ENCODE measurements around the gene GTF3C1.
"Not testable (repeated sequence)": the region's sequence is repeated elsewhere in the genome, so short reads cannot be mapped to it uniquely, and the experiment has no call there.

Gene GTF3C1

DNA sequence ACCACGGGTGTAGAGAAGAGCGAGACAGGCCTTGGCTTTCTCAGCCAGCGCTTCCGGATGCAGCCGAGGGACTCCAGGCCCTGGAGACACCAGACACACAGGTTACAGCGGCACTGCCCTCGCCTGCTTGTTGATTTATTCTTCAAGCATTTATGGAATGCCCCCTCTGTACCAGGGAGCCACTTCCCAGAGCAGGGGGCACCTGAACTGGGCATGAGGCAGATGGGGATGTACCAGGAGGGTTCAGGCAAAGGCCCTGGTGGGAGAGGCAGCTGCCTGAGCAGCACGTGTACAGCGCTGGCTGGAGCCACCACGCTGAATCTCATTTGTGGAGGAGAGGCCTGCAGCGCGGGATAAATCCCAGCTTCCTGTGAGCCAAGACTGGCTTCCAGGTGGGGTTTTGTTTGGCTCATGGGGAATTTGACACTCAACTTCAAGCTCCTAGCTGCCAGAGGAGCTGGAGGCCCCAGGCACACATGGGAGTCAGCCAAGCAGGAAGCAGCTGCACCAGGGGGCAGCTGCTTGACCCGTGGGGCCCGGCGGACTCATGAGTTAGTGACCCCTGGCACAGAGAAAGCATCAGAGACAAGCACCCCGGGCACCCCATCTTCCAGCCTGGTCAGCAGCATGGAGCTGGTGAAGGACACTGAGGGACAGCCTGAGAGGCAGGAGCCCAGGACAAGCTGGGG lies 88.1 kb downstream of the GTF3C1 start:
- peaks cover 70% of the 10 kb centered on the region for H3K36me3 ChIP-seq (ENCODE audit: control insufficient read depth, insufficient read depth, low read length, severe bottlenecking)
- no peaks in the 10 kb centered on the region for H3K27me3 ChIP-seq (replicated peaks; ENCODE audit: control insufficient read depth, insufficient read depth, low read length)
- H3K9me3 ChIP-seq (ENCODE audit: control insufficient read depth, low read length): no peaks in the 10 kb centered on the region
- H3K9ac ChIP-seq (ENCODE audit: low read length): no peak overlapping the region
- no peak overlapping the region for H3K4me3 ChIP-seq (ENCODE audit: low read length)
- peaks cover 13% of the 10 kb centered on the region for H3K4me1 ChIP-seq (ENCODE audit: control insufficient read depth, insufficient read depth, low read length)
- no peak for DNase-seq (ENCODE audit: low read depth)

DNA sequence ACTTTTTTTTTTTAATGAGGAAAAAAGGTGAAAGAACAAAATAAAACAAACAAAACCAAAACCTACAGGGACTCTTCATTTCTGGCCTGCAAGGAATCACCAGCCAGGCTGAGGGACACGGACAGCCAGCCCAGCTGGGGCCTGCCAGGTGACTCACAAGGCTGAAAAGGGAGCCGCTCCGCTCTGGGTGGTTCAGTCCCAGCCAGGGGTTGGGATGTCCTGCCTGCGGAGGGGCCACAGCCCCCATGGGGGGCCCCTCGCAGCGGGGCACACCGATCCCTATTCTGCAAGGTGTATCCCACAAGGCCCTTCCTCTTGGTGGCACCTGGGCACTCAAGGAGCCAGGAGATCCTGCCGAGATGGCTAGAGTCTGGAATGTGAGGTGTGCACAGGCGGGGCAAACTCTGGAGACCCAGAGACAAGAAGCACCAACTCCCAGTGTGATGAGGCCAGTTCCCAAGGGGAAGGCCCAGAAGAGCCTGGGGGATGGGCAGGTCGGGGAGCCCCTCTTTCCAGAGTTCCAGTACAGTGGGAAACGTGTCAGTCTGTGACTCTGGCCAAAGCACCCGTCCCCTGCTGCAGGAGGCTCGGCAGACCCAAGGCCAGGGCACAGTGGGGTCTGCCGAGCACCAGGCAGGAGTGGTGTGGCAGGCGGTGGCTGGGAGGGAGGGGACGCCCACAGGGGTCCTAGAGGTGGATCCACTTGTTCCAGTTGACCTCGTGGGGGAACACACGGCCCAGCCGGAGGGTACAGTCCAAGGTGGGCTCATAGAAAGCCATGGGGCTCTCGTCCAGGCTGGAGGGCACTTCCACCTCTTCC lies 88.8 kb downstream of the GTF3C1 start:
- Histone ChIP-seq H3K4me3 (ENCODE audit: low read length) (no peak overlapping the region), H3K27me3 (replicated peaks; ENCODE audit: control insufficient read depth, insufficient read depth, low read length) (no peaks in the 10 kb centered on the region), H3K9me3 (ENCODE audit: control insufficient read depth, low read length) (no peaks in the 10 kb centered on the region), H3K9ac (ENCODE audit: low read length) (no peak overlapping the region), H3K36me3 (ENCODE audit: control insufficient read depth, insufficient read depth, low read length, severe bottlenecking) (peaks cover 63% of the 10 kb centered on the region), H3K4me1 (ENCODE audit: control insufficient read depth, insufficient read depth, low read length) (peaks cover 13% of the 10 kb centered on the region)
- no peak for DNase-seq (ENCODE audit: low read depth)

DNA sequence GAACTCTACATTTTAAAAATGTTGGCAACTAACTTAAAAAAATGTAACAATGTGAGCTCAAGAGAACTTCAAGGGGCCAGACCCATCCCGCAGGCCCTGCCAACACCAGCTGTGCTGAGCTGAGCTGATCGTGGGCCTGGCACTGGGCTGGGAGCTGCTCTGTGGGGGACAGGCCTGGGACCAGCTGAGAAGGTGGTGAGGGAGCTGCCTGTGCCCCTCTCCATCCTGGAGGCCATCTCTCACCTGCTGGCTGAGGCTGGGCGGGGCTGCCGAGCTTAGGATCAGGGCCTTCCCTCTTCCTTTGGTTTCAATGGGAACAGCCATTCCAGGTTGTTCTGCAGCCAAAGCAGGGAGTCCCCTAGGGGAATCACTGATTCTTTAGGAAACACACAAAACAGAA lies 89.5 kb downstream of the GTF3C1 start:
- no peak for DNase-seq (ENCODE audit: low read depth)
- peaks cover 56% of the 10 kb centered on the region for H3K36me3 ChIP-seq (ENCODE audit: control insufficient read depth, insufficient read depth, low read length, severe bottlenecking)

DNA sequence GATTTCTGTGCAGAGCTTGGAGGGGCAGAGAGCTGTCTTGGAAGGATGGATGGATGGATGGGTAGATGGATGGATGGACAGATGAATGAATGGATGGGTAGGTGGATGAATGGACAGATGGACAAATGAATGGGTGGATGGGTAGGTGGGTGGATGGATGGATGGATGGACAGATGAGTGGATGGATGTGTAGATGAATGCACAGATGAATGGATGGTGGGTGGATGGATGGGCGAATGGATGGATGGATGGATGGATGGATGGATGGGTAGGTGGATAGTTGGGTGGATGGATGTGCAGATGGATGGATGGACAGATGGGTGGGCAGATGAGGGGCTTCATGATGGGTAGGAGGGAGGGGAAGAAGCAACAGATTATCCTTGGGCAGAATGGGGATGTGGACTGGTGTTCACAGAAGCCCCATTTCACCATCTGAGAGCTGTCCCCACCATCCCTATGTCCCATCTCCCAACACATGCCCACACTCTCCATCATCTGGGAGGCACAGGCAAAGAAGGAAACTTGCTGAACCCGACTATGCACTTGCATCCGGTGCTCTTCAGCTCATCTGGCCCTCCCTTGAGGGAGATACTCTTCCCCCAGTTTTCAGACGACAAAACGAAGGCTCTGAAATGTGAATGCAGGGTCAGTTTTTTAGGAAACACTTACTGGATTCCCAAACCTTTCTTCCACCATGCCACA lies 90.6 kb downstream of the GTF3C1 start:
- H3K27me3 ChIP-seq (replicated peaks; ENCODE audit: control insufficient read depth, insufficient read depth, low read length): no peaks in the 10 kb centered on the region
- H3K4me3 ChIP-seq (ENCODE audit: low read length): no peak overlapping the region
- no peaks in the 10 kb centered on the region for H3K9me3 ChIP-seq (ENCODE audit: control insufficient read depth, low read length)
- H3K36me3 ChIP-seq (ENCODE audit: control insufficient read depth, insufficient read depth, low read length, severe bottlenecking): peaks cover 45% of the 10 kb centered on the region
- peaks cover 13% of the 10 kb centered on the region for H3K4me1 ChIP-seq (ENCODE audit: control insufficient read depth, insufficient read depth, low read length)
- H3K9ac ChIP-seq (ENCODE audit: low read length): no peak overlapping the region
- DNase-seq (ENCODE audit: low read depth): no peak

More for the DNA sequence above, 89.5 kb downstream of the GTF3C1 start:
- Histone ChIP-seq H3K4me1 (ENCODE audit: control insufficient read depth, insufficient read depth, low read length) (peaks cover 13% of the 10 kb centered on the region), H3K27me3 (replicated peaks; ENCODE audit: control insufficient read depth, insufficient read depth, low read length) (no peaks in the 10 kb centered on the region), H3K4me3 (ENCODE audit: low read length) (no peak overlapping the region), H3K9me3 (ENCODE audit: control insufficient read depth, low read length) (no peaks in the 10 kb centered on the region), H3K9ac (ENCODE audit: low read length) (no peak overlapping the region)

DNA sequence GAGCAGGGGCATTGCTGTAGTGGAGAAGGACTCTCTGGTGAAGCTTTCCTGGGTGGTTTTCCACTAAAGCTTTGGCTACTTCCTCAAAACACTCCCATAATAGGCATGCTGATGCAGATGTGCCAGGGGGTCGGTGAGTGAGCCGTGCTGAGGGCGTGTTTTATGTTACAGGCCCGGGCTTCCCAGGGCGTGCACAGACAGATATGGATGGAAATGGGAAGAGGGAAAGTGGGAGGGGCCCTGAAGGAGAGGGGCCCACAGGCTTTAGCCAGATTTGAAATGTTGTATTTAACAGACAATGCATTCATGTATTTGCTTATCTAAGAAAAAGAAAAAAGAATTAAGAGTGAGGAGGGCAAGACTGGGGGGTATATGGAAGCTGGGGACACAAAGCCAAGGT lies 91.5 kb downstream of the GTF3C1 start:
- Histone ChIP-seq H3K4me1 (ENCODE audit: control insufficient read depth, insufficient read depth, low read length) (peaks cover 13% of the 10 kb centered on the region), H3K9ac (ENCODE audit: low read length) (no peak overlapping the region), H3K9me3 (ENCODE audit: control insufficient read depth, low read length) (no peaks in the 10 kb centered on the region), H3K36me3 (ENCODE audit: control insufficient read depth, insufficient read depth, low read length, severe bottlenecking) (peaks cover 37% of the 10 kb centered on the region), H3K4me3 (ENCODE audit: low read length) (no peak overlapping the region), H3K27me3 (replicated peaks; ENCODE audit: control insufficient read depth, insufficient read depth, low read length) (no peaks in the 10 kb centered on the region)
- DNase-seq (ENCODE audit: low read depth): no peak

DNA sequence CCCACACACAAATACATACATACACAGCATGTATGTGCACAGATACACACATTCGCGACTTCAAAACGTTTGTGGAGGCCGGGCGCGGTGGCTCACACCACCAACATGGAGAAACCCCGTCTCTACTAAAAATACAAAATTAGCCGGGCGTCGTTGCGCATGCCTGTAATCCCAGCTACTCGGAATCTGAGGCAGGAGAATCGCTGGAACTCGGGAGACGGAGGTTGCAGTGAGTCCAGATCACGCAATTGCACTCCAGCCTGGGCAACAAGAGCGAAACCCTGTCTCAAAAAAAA lies 92.2 kb downstream of the GTF3C1 start:
- H3K9ac ChIP-seq (ENCODE audit: low read length); H3K4me3 ChIP-seq (ENCODE audit: low read length); DNase-seq (ENCODE audit: low read depth); H3K9me3 ChIP-seq (ENCODE audit: control insufficient read depth, low read length); H3K27me3 ChIP-seq (replicated peaks; ENCODE audit: control insufficient read depth, insufficient read depth, low read length): not testable (repeated sequence)
- Histone ChIP-seq H3K36me3 (ENCODE audit: control insufficient read depth, insufficient read depth, low read length, severe bottlenecking) (peaks cover 30% of the 10 kb centered on the region), H3K4me1 (ENCODE audit: control insufficient read depth, insufficient read depth, low read length) (peaks cover 13% of the 10 kb centered on the region)

DNA sequence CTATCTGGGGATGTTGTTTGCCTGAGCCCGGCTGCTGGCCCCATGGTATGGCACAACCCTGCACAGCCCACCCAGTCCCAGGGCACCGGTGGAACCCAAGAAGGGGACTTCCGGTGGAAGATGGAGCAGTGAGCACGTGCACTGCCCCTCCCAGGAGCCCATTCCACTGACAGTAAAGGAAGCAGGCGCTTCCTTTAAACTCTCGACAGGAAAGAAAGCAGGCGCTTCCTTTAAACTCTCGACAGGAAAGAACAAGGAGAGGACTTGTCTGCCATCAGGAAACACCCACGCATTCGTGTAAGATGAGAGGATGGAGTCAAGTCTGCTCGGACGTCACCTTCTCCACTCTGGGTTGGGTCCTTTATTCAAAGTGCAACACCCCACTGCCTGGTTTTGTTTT lies 94.0 kb downstream of the GTF3C1 start:
- Histone ChIP-seq H3K4me1 (ENCODE audit: control insufficient read depth, insufficient read depth, low read length) (peaks cover 7% of the 10 kb centered on the region), H3K9me3 (ENCODE audit: control insufficient read depth, low read length) (no peaks in the 10 kb centered on the region), H3K4me3 (ENCODE audit: low read length) (no peak overlapping the region), H3K36me3 (ENCODE audit: control insufficient read depth, insufficient read depth, low read length, severe bottlenecking) (peaks cover 12% of the 10 kb centered on the region), H3K9ac (ENCODE audit: low read length) (no peak overlapping the region), H3K27me3 (replicated peaks; ENCODE audit: control insufficient read depth, insufficient read depth, low read length) (no peaks in the 10 kb centered on the region)
- DNase-seq (ENCODE audit: low read depth): no peak

DNA sequence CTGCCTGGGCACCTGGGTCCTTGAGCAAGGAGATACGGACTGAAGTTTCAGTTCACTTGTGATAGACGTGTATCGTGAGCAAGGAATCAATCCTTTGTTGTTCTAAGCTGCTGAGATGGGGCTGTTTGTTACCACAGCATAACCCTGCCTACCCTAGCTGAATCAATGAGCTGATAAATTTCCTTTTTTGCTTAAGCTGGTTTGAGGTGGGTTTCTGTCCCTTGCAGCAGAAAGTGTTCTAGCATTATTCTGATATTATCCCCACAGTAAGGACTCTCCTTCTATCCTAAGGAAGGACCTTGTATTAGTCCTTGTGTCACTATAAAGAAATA lies 96.3 kb downstream of the GTF3C1 start:
- no peak for DNase-seq (ENCODE audit: low read depth)
- Histone ChIP-seq H3K36me3 (ENCODE audit: control insufficient read depth, insufficient read depth, low read length, severe bottlenecking) (no peaks in the 10 kb centered on the region), H3K4me3 (ENCODE audit: low read length) (no peak overlapping the region)

DNA sequence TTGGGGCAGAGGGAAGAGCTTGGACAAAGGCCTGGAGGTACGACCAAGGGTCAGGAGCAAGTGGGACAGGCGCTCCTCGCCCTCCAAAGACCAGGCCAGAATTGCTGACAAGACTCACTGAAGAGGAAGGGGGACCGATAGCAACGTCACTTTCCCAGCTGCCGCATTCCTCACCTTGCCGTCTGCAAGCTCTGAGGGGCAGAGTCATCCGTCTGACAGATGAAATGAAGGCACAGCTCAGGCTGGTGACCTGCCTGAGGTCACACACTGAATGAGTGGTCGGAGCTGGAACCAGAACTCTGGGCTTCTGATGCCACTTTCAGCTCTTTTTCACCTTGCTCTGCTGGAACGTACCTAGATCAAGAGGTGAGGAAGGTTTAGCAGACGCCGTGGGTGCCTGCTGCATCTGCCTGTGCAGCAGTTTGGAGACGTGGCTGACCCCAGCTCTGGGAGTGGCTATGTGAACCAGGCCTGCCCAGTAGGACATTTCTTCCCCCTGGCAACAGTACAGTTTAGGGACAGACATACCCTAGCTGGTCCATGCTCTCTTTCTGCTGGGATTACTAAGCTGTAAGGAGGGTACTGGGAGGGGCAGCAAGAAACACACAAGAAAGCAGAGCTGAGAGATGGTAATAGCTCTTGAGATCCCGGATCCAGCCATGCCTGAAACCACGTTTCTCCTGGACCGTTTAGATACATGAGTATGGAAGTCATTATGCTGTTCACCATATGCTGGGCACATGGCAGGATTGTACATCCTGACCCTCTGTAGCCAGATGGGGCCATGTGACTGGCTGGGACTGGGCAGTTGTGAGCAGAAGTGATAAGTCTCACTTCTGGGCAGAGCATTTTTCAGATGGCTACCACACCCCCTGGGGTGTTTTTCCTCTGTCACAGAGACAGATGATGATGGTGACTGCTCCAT lies 96.9 kb downstream of the GTF3C1 start:
- Histone ChIP-seq H3K27me3 (replicated peaks; ENCODE audit: control insufficient read depth, insufficient read depth, low read length) (peaks cover 8% of the 10 kb centered on the region), H3K36me3 (ENCODE audit: control insufficient read depth, insufficient read depth, low read length, severe bottlenecking) (no peaks in the 10 kb centered on the region), H3K9me3 (ENCODE audit: control insufficient read depth, low read length) (no peaks in the 10 kb centered on the region), H3K4me1 (ENCODE audit: control insufficient read depth, insufficient read depth, low read length) (peaks cover 12% of the 10 kb centered on the region), H3K9ac (ENCODE audit: low read length) (no peak overlapping the region), H3K4me3 (ENCODE audit: low read length) (no peak overlapping the region)
- no peak for DNase-seq (ENCODE audit: low read depth)

More for the DNA sequence above, 96.3 kb downstream of the GTF3C1 start:
- H3K9ac ChIP-seq (ENCODE audit: low read length): no peak overlapping the region
- no peaks in the 10 kb centered on the region for H3K9me3 ChIP-seq (ENCODE audit: control insufficient read depth, low read length)
- peaks cover 12% of the 10 kb centered on the region for H3K4me1 ChIP-seq (ENCODE audit: control insufficient read depth, insufficient read depth, low read length)
- H3K27me3 ChIP-seq (replicated peaks; ENCODE audit: control insufficient read depth, insufficient read depth, low read length): peaks cover 8% of the 10 kb centered on the region

DNA sequence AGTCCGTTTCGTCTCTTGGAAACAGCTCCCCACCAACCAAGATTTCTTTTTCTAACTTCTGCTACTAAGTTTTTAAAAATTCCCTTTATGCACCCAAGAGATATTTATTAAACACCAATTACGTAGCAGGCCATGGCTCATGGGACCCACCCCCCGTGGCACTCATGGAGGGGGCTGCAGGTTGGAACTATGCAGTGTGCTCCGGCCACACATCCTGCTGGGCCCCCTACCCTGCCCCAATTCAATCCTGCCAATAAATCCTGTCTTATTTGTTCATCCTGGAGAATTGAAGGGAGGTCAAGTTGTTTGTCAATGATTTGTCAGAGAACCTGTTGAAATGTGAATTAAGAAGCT lies 99.5 kb downstream of the GTF3C1 start:
- no peaks in the 10 kb centered on the region for H3K36me3 ChIP-seq (ENCODE audit: control insufficient read depth, insufficient read depth, low read length, severe bottlenecking)
- peaks cover 12% of the 10 kb centered on the region for H3K4me1 ChIP-seq (ENCODE audit: control insufficient read depth, insufficient read depth, low read length)
- no peak overlapping the region for H3K4me3 ChIP-seq (ENCODE audit: low read length)
- peaks cover 8% of the 10 kb centered on the region for H3K27me3 ChIP-seq (replicated peaks; ENCODE audit: control insufficient read depth, insufficient read depth, low read length)
- DNase-seq (ENCODE audit: low read depth): no peak
- H3K9ac ChIP-seq (ENCODE audit: low read length): no peak overlapping the region
- no peaks in the 10 kb centered on the region for H3K9me3 ChIP-seq (ENCODE audit: control insufficient read depth, low read length)
